Loucy (cell line): Measurements from ENCODE around the gene PCDHGA7.
"Not testable (repeated sequence)": the region's sequence is repeated elsewhere in the genome, so short reads cannot be mapped to it uniquely, and the experiment has no call there.

Experiments
- H2AFZ ChIP-seq: fragments of 200-600 bp; sonication (generic); 2 replicates; pipeline ENCODE4 v1.6.0; 2016; ENCODE audit warnings: antibody characterized with exemption, mild to moderate bottlenecking, low read length, moderate library complexity
- H3F3A ChIP-seq: fragments of 200-600 bp; 2 replicates; pipeline ENCODE4 v1.6.0; 2016; ENCODE audit warnings: antibody characterized with exemption, low read depth, mild to moderate bottlenecking
- H3K27me3 ChIP-seq: fragments of 200-600 bp; sonication (generic); 2 replicates; pipeline ENCODE4 v1.6.1; 2014; ENCODE audit warnings: low read length, mild to moderate bottlenecking; ENCODE audit not compliant: insufficient read depth, poor library complexity, severe bottlenecking
- H3K36me3 ChIP-seq: fragments of 200-600 bp; sonication (generic); 2 replicates; pipeline ENCODE4 v1.6.1; 2016; ENCODE audit warnings: low read length; ENCODE audit not compliant: insufficient read depth
- H3K4me1 ChIP-seq: fragments of 200-600 bp; sonication (generic); 2 replicates; pipeline ENCODE4 v1.5.1; 2014; ENCODE audit warnings: low read length, mild to moderate bottlenecking; ENCODE audit not compliant: insufficient read depth, poor library complexity, severe bottlenecking
- H3K4me2 ChIP-seq: fragments of 200-600 bp; sonication (generic); 2 replicates; pipeline ENCODE4 v1.6.0; 2014; ENCODE audit warnings: antibody characterized with exemption, low read length, low read depth, mild to moderate bottlenecking; ENCODE audit not compliant: poor library complexity, severe bottlenecking
- H3K4me3 ChIP-seq: fragments of 200-600 bp; sonication (generic); 2 replicates; pipeline ENCODE4 v1.5.1; 2014; ENCODE audit warnings: low read length, mild to moderate bottlenecking, mixed read lengths; ENCODE audit not compliant: poor library complexity, severe bottlenecking
- H3K79me2 ChIP-seq: fragments of 200-600 bp; sonication (generic); 2 replicates; pipeline ENCODE4 v1.6.1; 2014; ENCODE audit warnings: low read length; ENCODE audit not compliant: insufficient read depth
- H3K9ac ChIP-seq: fragments of 200-600 bp; sonication (generic); 2 replicates; pipeline ENCODE4 v1.6.0; 2014; ENCODE audit warnings: mild to moderate bottlenecking, low read depth, low read length, moderate library complexity; ENCODE audit not compliant: poor library complexity, severe bottlenecking
- H3K9me2 ChIP-seq: fragments of 200-600 bp; sonication (generic); replicated peaks from 2 replicates; pipeline ENCODE4 v1.6.1; 2016; ENCODE audit warnings: low read depth, low read length, mixed read lengths
- H3K9me3 ChIP-seq: fragments of 200-600 bp; sonication (generic); 2 replicates; pipeline ENCODE4 v1.6.1; 2014; ENCODE audit warnings: mild to moderate bottlenecking, antibody characterized with exemption, low read length, low read depth; ENCODE audit not compliant: insufficient read depth
- H4K20me1 ChIP-seq: fragments of 200-600 bp; sonication (generic); 2 replicates; pipeline ENCODE4 v1.6.0; 2014; ENCODE audit warnings: antibody characterized with exemption, low read length, mild to moderate bottlenecking; ENCODE audit not compliant: insufficient read depth, poor library complexity, severe bottlenecking
- CTCF ChIP-seq: fragments of 200-600 bp; sonication (generic); conservative IDR thresholded peaks from 2 replicates; pipeline ENCODE4 v1.5.1; 2014; ENCODE audit warnings: mild to moderate bottlenecking, antibody characterized with exemption, low read length
- EZH2phosphoT487 ChIP-seq: fragments of 200-600 bp; IDR thresholded peaks from 2 replicates; pipeline ENCODE4 v1.6.1; 2018; ENCODE audit warnings: antibody characterized with exemption, mild to moderate bottlenecking, moderate library complexity, borderline replicate concordance

PCDHGA7 gene

GRCh38 chr5:141345327-141345726 is 37.2 kb upstream of the PCDHGA7 start:
- no peak overlapping the region for H3K4me2 ChIP-seq
- no peaks in the 10 kb centered on the region for H3K9me3 ChIP-seq
- H3K9ac ChIP-seq: no peak overlapping the region
- H3K4me3 ChIP-seq: no peak overlapping the region
- no peak overlapping the region for H2AFZ ChIP-seq
- H3K36me3 ChIP-seq: no peaks in the 10 kb centered on the region
- TF ChIP-seq CTCF: 0 out of 2 replicates have a peak, but pooled peaks have one; percentile 15
- TF ChIP-seq EZH2phosphoT487: no peak
- no peaks in the 10 kb centered on the region for H3K27me3 ChIP-seq
- H3F3A ChIP-seq: no peaks in the 10 kb centered on the region
- no peaks in the 10 kb centered on the region for H4K20me1 ChIP-seq
- H3K4me1 ChIP-seq: no peaks in the 10 kb centered on the region
- H3K79me2 ChIP-seq: no peaks in the 10 kb centered on the region
- no peaks in the 10 kb centered on the region for H3K9me2 ChIP-seq

- not testable (repeated sequence) for H3K27me3 ChIP-seq, H3K9me2 ChIP-seq, H3K9ac ChIP-seq, H2AFZ ChIP-seq, H3K79me2 ChIP-seq, H3K36me3 ChIP-seq, H3K4me2 ChIP-seq, H3K4me1 ChIP-seq, H3K4me3 ChIP-seq, H3K9me3 ChIP-seq, H3F3A ChIP-seq, H4K20me1 ChIP-seq
These were observed 36.5 kb upstream of the PCDHGA7 start for GRCh38 chr5:141346017-141346416.

GRCh38 chr5:141349917-141350619 is 32.5 kb upstream of the PCDHGA7 start, which contains the start of gene PCDHGB1:
PCDHGB1 (plus strand) TSS chr5:141350099; CDS start chr5:141350261, 162 bp downstream.
- H4K20me1 ChIP-seq: no peaks in the 10 kb centered on the region
- H3K4me1 ChIP-seq: no peaks in the 10 kb centered on the region
- no peaks in the 10 kb centered on the region for H3K9me2 ChIP-seq
- peak; percentile 65 for TF ChIP-seq CTCF
- TF ChIP-seq EZH2phosphoT487: no peak
- H3K4me3 ChIP-seq: peak within 1 kb of the TSS; percentile 44
- no peaks in the 10 kb centered on the region for H3F3A ChIP-seq
- no peaks in the 10 kb centered on the region for H3K27me3 ChIP-seq
- no peak within 1 kb of the TSS for H3K4me2 ChIP-seq
- no peaks in the 10 kb centered on the region for H3K9me3 ChIP-seq
- H3K79me2 ChIP-seq: no peaks in the 10 kb centered on the region
- peak within 1 kb of the TSS; percentile 59 for H2AFZ ChIP-seq
- no peak within 1 kb of the TSS for H3K9ac ChIP-seq
- no peaks in the 10 kb centered on the region for H3K36me3 ChIP-seq

GRCh38 chr5:141351591-141351990 is 31.0 kb upstream of the PCDHGA7 start:
- no peaks in the 10 kb centered on the region for H4K20me1 ChIP-seq
- TF ChIP-seq EZH2phosphoT487 (no peak), CTCF (no peak)
- H3K4me1 ChIP-seq: no peaks in the 10 kb centered on the region
- no peak overlapping the region for H3K9ac ChIP-seq
- H3K9me3 ChIP-seq: no peaks in the 10 kb centered on the region
- no peak overlapping the region for H2AFZ ChIP-seq
- no peak overlapping the region for H3K4me3 ChIP-seq
- H3F3A ChIP-seq: no peaks in the 10 kb centered on the region
- H3K4me2 ChIP-seq: no peak overlapping the region
- H3K27me3 ChIP-seq: no peaks in the 10 kb centered on the region
- no peaks in the 10 kb centered on the region for H3K79me2 ChIP-seq
- H3K36me3 ChIP-seq: no peaks in the 10 kb centered on the region
- no peaks in the 10 kb centered on the region for H3K9me2 ChIP-seq
